Endothelial cell of umbilical vein (primary cell): Measurements from ENCODE around the gene CACNG4. TPM values are rescaled to one million over a fixed set of nuclear protein-coding genes. Genes with fewer than 3 reads are reported as not detected.

Experiments used
- BruUV-seq: library from RNA; stranded (reverse); fragments of 400-500 nt; replicated peaks from 2 replicates; lab custom pipeline; 2021; lab: Mats Ljungman, UMichigan
- CTCF ChIA-PET: fragments of 300-600, 350-600 bp; sonication (Branson Sonifier 250); formaldehyde crosslinking; loops from one replicate; lab custom pipeline; 2021; ENCODE audit warnings: antibody characterized with exemption, inconsistent platforms; lab: Charles Lee
- POLR2A ChIA-PET: fragments of 300-600, 350-600 bp; sonication (Branson Sonifier 250); formaldehyde crosslinking; loops from one replicate; lab custom pipeline; 2021; ENCODE audit warnings: antibody characterized with exemption, inconsistent platforms; lab: Charles Lee
- DNase-seq: peaks from one replicate; pipeline ENCODE4 v3.0.0-alpha.2; 2011; ENCODE audit warnings: low read depth, low spot score
- FAIRE-seq: peaks from 2 replicates; lab custom pipeline; 2011; peaks lifted over from hg19 to GRCh38; lab: Jason Lieb, UNC
- H2AFZ ChIP-seq: 2 replicates; pipeline ENCODE4 v1.6.0; 2012; ENCODE audit warnings: low read depth, low read length, control low read depth, inconsistent platforms
- H3K27ac ChIP-seq: 2 replicates; pipeline ENCODE4 v1.5.1; 2011; ENCODE audit warnings: low read depth, mild to moderate bottlenecking, control low read depth, low read length, moderate library complexity; ENCODE audit not compliant: insufficient read depth
- H3K27me3 ChIP-seq, 2 experiments: 2 replicates each; pipeline versions ENCODE4 v1.6.0 to v1.6.1; 2011; ENCODE audit warnings: low read length in 2 of 2, mixed read lengths in 1 of 2; ENCODE audit not compliant: control insufficient read depth in 2 of 2, insufficient read depth in 2 of 2
- H3K36me3 ChIP-seq, 2 experiments: 2 replicates in 1 of 2; 3 replicates in 1 of 2; pipeline ENCODE4 v1.5.1; 2011; ENCODE audit warnings: low read length in 2 of 2, mild to moderate bottlenecking in 1 of 2, moderate library complexity in 1 of 2; ENCODE audit not compliant: control insufficient read depth in 2 of 2, insufficient read depth in 2 of 2; ENCODE audit errors: extremely low read depth in 1 of 2
- H3K4me1 ChIP-seq: 3 replicates; pipeline ENCODE4 v1.5.1; 2011; ENCODE audit warnings: mild to moderate bottlenecking, low read length; ENCODE audit not compliant: control insufficient read depth, insufficient read depth; ENCODE audit errors: extremely low read depth
- H3K4me2 ChIP-seq: 2 replicates; pipeline ENCODE4 v1.6.1; 2011; ENCODE audit warnings: low read length, control low read depth, mixed read lengths; ENCODE audit not compliant: insufficient read depth
- H3K4me3 ChIP-seq, 3 experiments: fragments of 200-600 bp in 1 of 3; sonication (generic), shearing (Covaris generic) in 1 of 3; replicated peaks in 1 of 3; 2 replicates each; pipeline ENCODE4 v1.5.1; 2011 to 2016; ENCODE audit warnings: control low read depth in 3 of 3, low read length in 3 of 3, mild to moderate bottlenecking in 2 of 3, inconsistent platforms in 1 of 3, low read depth in 1 of 3, moderate library complexity in 1 of 3; ENCODE audit not compliant: insufficient read depth in 1 of 3
- H3K79me2 ChIP-seq: 2 replicates; pipeline ENCODE4 v1.6.0; 2012; ENCODE audit warnings: low read length, inconsistent platforms; ENCODE audit not compliant: control insufficient read depth, insufficient read depth
- H3K9ac ChIP-seq: replicated peaks from 2 replicates; pipeline ENCODE3; 2011; ENCODE audit warnings: low read length, control low read depth; ENCODE audit not compliant: insufficient read depth; ENCODE audit errors: extremely low read depth
- H3K9me1 ChIP-seq: replicated peaks from 3 replicates; pipeline ENCODE4 v1.6.0; 2011; ENCODE audit warnings: mild to moderate bottlenecking, low read length; ENCODE audit not compliant: control insufficient read depth, insufficient read depth; ENCODE audit errors: extremely low read depth
- H3K9me3 ChIP-seq: replicated peaks from 2 replicates; pipeline ENCODE4 v1.5.1; 2012; ENCODE audit warnings: low read length, inconsistent platforms; ENCODE audit not compliant: control insufficient read depth, insufficient read depth
- H4K20me1 ChIP-seq: replicated peaks from 2 replicates; pipeline ENCODE3; 2011; ENCODE audit warnings: mild to moderate bottlenecking, low read length; ENCODE audit not compliant: control insufficient read depth, insufficient read depth; ENCODE audit errors: extremely low read depth
- CTCF ChIP-seq, 2 donors: IDR thresholded peaks; 1 replicate in 1 of 2; 2 replicates in 1 of 2; pipeline ENCODE4 v1.5.1; 2011; ENCODE audit warnings: low read length in 2 of 2, mild to moderate bottlenecking in 2 of 2, moderate library complexity in 2 of 2, control low read depth in 1 of 2, inconsistent platforms in 1 of 2, low read depth in 1 of 2; ENCODE audit not compliant: insufficient read depth in 1 of 2; ENCODE audit errors: extremely low read depth in 1 of 2
- EZH2 ChIP-seq: IDR thresholded peaks from 2 replicates; pipeline ENCODE4 v1.6.1; 2012; ENCODE audit warnings: borderline replicate concordance, low read depth, mild to moderate bottlenecking, moderate library complexity, low read length, inconsistent platforms; ENCODE audit not compliant: severe bottlenecking
- FOS ChIP-seq: IDR thresholded peaks from 2 replicates; pipeline ENCODE4 v1.6.1; 2011; ENCODE audit warnings: mild to moderate bottlenecking, low read length, moderate library complexity, borderline replicate concordance; ENCODE audit not compliant: insufficient read depth
- GATA2 ChIP-seq: IDR thresholded peaks from 2 replicates; pipeline ENCODE4 v1.7.0; 2011; ENCODE audit warnings: low read depth, mild to moderate bottlenecking, moderate library complexity, mixed read lengths, low read length; ENCODE audit not compliant: insufficient read length, insufficient read depth
- JUN ChIP-seq: IDR thresholded peaks from 2 replicates; pipeline ENCODE4 v1.6.1; 2011; ENCODE audit warnings: borderline replicate concordance, low read depth; ENCODE audit not compliant: insufficient read length, insufficient read depth
- MAX ChIP-seq: IDR thresholded peaks from 2 replicates; pipeline ENCODE4 v1.6.1; 2011; ENCODE audit not compliant: insufficient read depth, insufficient read length
- MYC ChIP-seq: IDR thresholded peaks from one replicate; pipeline ENCODE4 v1.6.1; 2011; ENCODE audit warnings: mild to moderate bottlenecking, low read depth, low read length
- POLR2A ChIP-seq: IDR thresholded peaks from 2 replicates; pipeline ENCODE4 v1.6.1; 2012; ENCODE audit warnings: low read depth, mild to moderate bottlenecking, control low read depth, low read length
- POLR2AphosphoS5 ChIP-seq: IDR thresholded peaks from 2 replicates; pipeline ENCODE4 v1.6.1; 2012; ENCODE audit warnings: low read depth, mild to moderate bottlenecking, control low read depth, low read length, moderate library complexity; ENCODE audit not compliant: insufficient read depth
- dilution Hi-C: fragments of 300-500 bp; cut with MboI; formaldehyde crosslinking; loops from one replicate; pipeline ENCODE4 v1.15.0; 2019; ENCODE audit warnings: low sequenced_read_pairs; ENCODE audit not compliant: extremely low pct_ligation_motif_present
- intact Hi-C: fragments of 100-400 bp; cut with micrococcal nuclease; formaldehyde crosslinking; loops from one replicate; pipeline ENCODE4 v1.10.0; 2022
- polyA plus RNA-seq, 4 experiments: library from polyadenylated mRNA; depleted of rRNA in 3 of 4; stranded (reverse) in 3 of 4; unstranded in 1 of 4; fragments of >200 nt; gene quantifications; 2 replicates each; pipeline versions ENCODE4 v1.2.1 to v1.2.3, GENCODE V29; 2011 to 2012; ENCODE audit warnings: missing spikeins in 1 of 4
- total RNA-seq: library from RNA; stranded (reverse); gene quantifications from 2 replicates; pipeline ENCODE4 v1.2.3, GENCODE V29; 2021

Gene CACNG4
- total and polyA plus RNA-seq, 2 donors (not counting 3 experiments of a cell fraction or from before 2014, with no cell fraction given) = not detected

- Histone ChIP-seq H3K4me1 (no peaks in the 10 kb centered on the region), H3K79me2 (no peaks in the 10 kb centered on the region), H3K27ac (no peak overlapping the region), H3K9me3 (peaks cover 2% of the 10 kb centered on the region), H3K4me3 (no peak overlapping the region), H3K27me3 (no peaks in the 10 kb centered on the region), H3K36me3 (no peaks in the 10 kb centered on the region), H3K9ac (no peak overlapping the region), H3K4me2 (no peak overlapping the region), H4K20me1 (no peaks in the 10 kb centered on the region), H3K9me1 (no peaks in the 10 kb centered on the region), H2AFZ (no peak overlapping the region)
- DNase-seq (no peak), FAIRE-seq (no peak)
- POLR2A ChIA-PET = no interaction called here
- CTCF ChIA-PET = no interaction called here
- BruUV-seq = no TSS peak
- intact Hi-C loops (no loop called here), dilution Hi-C loops (no loop called here)
- TF ChIP-seq GATA2 (no peak), FOS (no peak), POLR2AphosphoS5 (no peak), POLR2A (no peak), MYC (no peak), EZH2 (no peak), MAX (no peak), JUN (no peak), CTCF (IDR thresholded peaks at IDR 0.05; ENCODE audit: extremely low read depth in 1 of 2, insufficient read depth in 1 of 2, low read depth in 1 of 2, low read length in 2 of 2) (no peak)
Observed at GRCh38 chr17:67050066-67050465, 85.6 kb downstream of the CACNG4 start.
